GM13977 (cell line): Measurements from ENCODE around the gene LARGE1.
"Not testable (repeated sequence)": the region's sequence is repeated elsewhere in the genome, so short reads cannot be mapped to it uniquely, and the experiment has no call there.

Source experiments
- DNase-seq: peaks from one replicate; pipeline ENCODE4 v3.0.0; 2012; ENCODE audit warnings: low spot score
- in situ Hi-C: fragments of 300-500 bp; cut with MboI; formaldehyde crosslinking; loops from one replicate; pipeline ENCODE4 v1.12.0; 2022; ENCODE audit warnings: low sequenced_read_pairs, low pct_unique_long_range_greater_than_20kb, mixed read lengths, inconsistent platforms; ENCODE audit not compliant: unreplicated experiment
- TF ChIP-seq, protein P1 (sequence below): IDR thresholded peaks from 2 replicates; pipeline ENCODE4 v1.5.1; 2012; ENCODE audit warnings: mild to moderate bottlenecking, control low read depth; ENCODE audit not compliant: insufficient read depth; ENCODE audit errors: extremely low read depth, missing control alignments

The LARGE1 gene

DNA sequence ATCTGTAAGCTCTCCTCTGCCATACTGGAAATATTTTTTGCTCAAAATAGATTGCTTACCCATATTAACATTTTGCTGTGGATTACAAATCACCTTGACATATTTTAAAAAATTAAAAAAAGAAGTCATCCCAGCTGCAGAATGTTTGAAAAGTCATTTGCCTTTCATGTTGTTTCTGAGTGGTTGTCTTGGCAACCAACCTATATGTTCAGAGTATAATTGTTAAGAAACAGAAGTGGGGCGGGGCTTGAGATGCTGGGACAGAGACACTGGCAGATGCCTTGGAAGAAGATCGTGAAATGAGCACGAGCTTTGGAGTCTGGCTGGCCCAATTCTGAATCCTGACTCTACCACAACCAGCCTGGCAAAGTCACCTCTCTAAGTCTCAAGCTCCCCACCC is 348.2 kb downstream of the LARGE1 start:
- TF ChIP-seq, protein P1, sequence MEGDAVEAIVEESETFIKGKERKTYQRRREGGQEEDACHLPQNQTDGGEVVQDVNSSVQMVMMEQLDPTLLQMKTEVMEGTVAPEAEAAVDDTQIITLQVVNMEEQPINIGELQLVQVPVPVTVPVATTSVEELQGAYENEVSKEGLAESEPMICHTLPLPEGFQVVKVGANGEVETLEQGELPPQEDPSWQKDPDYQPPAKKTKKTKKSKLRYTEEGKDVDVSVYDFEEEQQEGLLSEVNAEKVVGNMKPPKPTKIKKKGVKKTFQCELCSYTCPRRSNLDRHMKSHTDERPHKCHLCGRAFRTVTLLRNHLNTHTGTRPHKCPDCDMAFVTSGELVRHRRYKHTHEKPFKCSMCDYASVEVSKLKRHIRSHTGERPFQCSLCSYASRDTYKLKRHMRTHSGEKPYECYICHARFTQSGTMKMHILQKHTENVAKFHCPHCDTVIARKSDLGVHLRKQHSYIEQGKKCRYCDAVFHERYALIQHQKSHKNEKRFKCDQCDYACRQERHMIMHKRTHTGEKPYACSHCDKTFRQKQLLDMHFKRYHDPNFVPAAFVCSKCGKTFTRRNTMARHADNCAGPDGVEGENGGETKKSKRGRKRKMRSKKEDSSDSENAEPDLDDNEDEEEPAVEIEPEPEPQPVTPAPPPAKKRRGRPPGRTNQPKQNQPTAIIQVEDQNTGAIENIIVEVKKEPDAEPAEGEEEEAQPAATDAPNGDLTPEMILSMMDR = no peak
- in situ Hi-C loops = loop anchor here (10.0 kb wide), 1 partner anchor 267 kb away; no protein-coding TSS in a partner anchor
- no peak for DNase-seq

DNA sequence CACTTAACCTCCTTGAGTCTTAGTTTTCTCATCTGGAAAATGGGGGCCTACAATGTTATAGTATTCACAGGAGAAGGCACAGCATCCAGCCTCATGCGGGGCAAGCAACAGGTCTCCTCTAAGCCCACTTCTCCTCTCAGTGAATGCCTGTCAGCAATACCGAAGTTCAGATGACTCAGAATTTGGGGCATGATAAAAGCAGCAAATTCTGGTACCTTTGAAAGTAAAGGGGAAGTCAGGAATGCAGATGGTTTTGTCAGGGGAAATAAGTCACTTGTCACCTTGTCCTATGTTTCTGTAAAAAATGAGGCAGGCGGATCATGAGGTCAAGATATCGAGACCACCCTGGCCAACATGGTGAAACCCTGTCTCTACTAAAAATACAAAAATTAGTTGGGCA is 350.2 kb downstream of the LARGE1 start:
- in situ Hi-C loops = loop anchor here (10.0 kb wide), 1 partner anchor 265 kb away; no protein-coding TSS in a partner anchor
- DNase-seq = no peak
- TF ChIP-seq, protein P1 = no peak

DNA sequence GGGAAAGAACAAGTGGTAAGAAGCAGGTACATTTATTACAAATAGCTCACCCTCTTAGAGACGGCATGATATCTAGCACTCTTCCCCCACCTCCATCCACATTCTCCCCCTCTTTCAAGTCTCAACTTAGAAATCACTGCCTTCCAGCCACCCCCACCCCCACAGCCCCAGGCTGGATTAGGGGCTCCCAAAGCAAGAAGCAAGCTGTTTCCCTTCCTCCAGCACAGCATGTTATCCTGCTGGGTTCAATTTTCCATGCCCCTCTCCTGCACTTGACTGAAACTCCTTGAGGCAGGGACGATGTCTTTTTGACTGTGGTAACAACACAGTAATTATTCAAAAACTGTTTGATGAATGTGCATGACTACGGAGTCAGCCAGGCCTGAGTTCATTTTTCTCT is 350.7 kb downstream of the LARGE1 start:
- TF ChIP-seq, protein P1 = no peak
- DNase-seq = no peak
- in situ Hi-C loops = no loop called here

DNA sequence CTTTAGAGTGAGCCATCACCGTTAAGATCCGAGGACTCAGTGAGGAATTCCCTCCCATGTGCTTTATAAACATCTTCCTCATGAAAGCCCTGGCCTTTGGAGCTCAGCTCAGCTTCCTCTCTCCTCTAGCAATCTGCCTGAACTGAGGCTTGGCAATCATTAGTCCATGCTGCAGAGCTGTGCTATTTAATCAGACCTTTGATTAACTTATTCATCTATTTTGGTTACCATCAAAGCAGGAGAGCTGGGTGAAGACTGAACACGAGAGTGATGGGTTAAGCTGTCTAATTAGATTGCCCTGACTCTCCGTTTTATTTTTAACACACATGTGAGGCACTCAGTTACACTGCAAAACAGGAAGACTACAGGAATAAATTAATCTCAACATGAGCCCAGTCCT is 351.3 kb downstream of the LARGE1 start:
- in situ Hi-C loops = no loop called here
- no peak for DNase-seq
- TF ChIP-seq, protein P1 = no peak

GRCh38 chr22:33566495-33566894 is 353.8 kb downstream of the LARGE1 start:
- in situ Hi-C loops, DNase-seq: not testable (repeated sequence)

- TF ChIP-seq, protein P1 = no peak
- DNase-seq = peak; percentile 30
- in situ Hi-C loops = no loop called here
Observed at GRCh38 chr22:33565580-33565995, 354.7 kb downstream of the LARGE1 start.

DNA sequence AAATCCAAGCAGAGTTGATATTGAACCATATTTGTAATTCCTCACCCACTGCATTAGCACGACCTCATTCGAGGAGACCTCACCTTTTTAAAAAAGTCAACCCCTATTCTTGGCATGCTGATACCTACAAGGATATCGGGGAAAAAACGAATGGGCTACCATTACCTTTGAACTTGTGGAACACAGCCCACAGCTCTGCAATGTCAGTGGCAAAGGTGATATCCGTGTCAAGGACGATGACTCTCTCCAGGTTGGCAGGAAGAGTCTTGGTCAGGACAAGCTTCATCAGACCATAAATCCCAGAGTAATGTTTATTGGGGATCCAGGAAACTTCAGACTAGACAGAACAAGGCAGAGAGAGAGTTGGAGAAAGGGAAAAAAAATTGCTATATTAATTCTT is 355.6 kb downstream of the LARGE1 start:
- in situ Hi-C loops = no loop called here
- TF ChIP-seq, protein P1 = no peak
- DNase-seq = no peak
